HG02970 (cell line): ENCODE data around the gene CDK5RAP1.

Experiments used
- ATAC-seq: cut with Tn5 transposase; IDR thresholded peaks from one replicate; pipeline ENCODE4 v1.9.1; 2021; ENCODE audit warnings: mild to moderate bottlenecking, moderate library complexity, moderate number of reproducible peaks; ENCODE audit not compliant: unreplicated experiment, low FRiP score

Gene CDK5RAP1

GRCh38 chr20:33337531-33338165 is 63.7 kb downstream of the CDK5RAP1 start:
- ATAC-seq: no peak

DNA sequence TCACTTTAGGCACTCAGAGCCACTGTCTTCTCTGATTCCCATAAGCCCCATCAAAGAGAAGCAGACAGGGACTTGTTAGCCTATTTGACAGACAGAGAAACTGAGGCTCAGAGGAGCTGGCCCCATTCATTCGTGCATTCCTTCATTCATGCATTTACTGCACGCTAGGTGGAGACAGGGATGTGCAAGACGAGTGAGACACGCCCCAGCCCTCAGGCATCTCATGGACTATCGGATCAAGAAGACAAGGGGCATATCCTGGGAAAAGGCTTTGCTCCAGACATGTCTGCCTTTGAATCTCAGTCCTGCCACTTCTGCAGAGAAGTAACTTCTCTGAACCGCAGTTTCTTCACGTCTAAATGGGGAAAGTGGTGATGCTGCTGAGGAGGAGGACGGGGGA is 64.2 kb downstream of the CDK5RAP1 start:
- no peak for ATAC-seq

DNA sequence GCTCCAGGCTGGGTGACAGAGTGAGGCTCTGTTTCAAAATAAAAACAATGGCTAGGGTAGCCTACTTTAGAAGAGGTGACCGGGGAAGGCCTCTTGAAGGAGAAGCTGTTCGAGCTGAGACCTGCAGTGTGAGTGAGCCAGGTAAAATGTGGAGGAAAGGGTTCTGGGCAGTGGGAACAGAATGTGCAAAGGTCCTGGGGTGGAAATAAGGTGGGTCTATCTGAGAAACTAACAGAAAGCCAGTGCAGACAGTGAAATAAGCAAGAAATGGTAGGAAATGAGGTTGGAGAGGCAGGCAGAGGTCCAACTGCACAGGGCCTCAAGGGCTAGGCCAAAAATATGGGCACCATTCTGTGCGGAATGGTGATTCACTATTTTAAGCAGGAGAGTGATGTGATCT is 64.9 kb downstream of the CDK5RAP1 start:
- no peak for ATAC-seq

GRCh38 chr20:33334111-33334510 is 67.2 kb downstream of the CDK5RAP1 start:
- no peak for ATAC-seq

DNA sequence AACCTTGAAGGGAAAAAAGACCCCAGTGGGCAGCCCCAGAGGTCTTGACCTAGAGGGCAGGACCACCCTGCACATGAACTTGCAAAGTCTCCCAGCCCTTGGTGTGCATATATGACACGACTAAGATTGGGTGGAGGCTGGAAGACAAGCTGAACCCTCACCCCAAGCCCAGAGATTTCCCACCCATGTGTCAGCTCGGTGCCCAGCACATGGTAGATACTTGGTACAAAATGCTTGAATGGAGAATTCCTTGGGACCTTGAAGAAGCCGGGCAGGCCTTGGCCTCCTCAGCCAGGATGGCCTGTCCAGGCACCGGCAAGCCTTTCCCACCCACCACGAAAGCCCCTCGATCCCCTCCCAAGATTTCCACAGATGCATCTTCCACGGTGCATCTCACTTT is 67.7 kb downstream of the CDK5RAP1 start:
- no peak for ATAC-seq

DNA sequence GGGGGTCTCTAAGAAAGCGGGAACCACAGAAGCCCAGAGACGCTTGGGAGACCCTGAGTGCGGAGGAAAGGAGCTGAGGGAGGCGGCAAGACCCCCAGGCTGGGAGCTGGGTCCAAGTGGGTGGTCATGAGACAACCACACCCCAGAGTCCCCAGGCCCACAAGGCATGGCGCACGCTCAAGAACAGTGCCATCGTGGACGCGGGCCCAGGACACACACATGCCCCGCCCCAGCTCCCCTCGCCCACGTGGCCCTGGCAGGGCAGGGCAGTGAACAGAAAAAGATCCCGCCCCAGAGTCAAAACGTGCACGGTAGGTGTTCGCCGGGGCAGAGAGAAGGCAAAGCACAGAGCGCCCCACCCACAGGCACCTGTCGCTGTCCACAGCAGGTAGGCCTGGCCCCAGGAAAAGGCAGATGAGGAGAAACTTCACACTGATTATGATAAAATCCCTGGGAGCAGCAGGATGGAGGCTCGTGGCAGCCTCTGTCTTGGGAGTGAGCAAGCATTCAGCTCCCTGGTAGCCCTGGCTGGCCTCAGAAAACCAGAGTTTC is 68.3 kb downstream of the CDK5RAP1 start:
- no peak for ATAC-seq

DNA sequence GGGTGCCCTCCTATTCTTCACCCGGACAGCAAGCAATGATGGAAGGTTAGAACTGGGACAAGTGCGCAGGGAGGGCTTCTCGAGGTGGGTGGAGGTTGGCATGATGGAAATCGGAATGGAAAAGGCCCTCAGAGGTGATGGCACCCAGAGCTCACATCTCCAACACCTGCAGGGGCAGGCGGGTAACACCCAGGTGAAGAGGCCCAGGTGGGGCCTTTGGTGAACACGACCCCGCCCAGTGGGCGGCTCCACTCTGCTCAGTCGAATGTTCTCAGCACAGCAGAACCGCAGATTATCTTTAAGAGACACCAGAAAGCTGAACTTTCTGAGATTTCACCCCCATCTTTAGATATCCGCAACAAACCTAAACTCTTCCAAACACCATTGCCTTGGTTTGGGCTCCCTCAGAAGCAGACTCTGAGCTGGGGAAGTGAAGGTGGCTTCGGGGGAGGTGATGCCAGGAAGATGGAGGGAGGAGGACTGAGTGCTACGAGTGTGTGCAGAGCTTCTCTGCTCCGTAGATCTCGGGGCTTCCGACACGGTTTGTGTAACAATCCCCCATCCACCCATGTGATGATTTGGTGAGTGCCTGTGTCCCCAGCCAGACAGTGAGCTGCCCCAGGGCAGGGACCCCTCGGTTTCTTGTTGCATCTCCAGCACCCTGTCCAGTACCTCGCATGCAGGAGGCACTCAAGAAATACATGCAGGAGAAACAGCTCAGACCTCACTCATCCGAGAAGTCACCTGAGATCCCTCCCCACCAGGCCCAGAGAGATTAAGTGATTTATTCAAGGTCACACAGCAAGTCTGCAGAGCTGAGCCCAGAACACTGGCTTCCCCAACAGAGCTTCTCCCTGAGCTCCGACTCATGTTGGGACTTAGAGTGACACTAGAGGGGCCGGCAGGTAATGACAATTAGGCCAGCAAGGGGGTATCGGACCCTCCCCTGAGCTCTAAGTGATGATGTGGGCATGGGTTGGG is 72.9 kb downstream of the CDK5RAP1 start:
- ATAC-seq: no peak

DNA sequence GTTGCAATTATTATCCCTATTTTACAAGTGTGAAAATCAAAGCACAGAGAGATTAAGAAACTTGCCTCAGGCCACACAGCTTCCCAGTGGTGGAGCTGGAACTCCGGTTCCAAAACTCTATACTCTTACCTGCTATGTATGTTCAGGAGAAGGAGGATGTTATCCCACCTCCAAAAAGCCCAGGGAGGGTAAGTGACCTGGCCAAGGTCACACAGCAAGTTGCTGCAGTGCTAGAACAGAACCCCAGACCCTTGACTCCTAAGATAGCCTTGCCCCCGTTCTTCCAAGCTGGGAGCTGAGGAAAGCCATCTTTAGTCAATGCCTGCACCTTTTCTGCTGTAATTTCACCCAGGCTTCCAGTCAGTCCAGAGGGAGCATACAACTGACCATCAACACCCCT is 76.0 kb downstream of the CDK5RAP1 start:
- ATAC-seq: no peak

- ATAC-seq: no peak
Observed at GRCh38 chr20:33323236-33323635, 78.1 kb downstream of the CDK5RAP1 start.

- no peak for ATAC-seq
Observed at GRCh38 chr20:33322456-33322855, 78.9 kb downstream of the CDK5RAP1 start.

DNA sequence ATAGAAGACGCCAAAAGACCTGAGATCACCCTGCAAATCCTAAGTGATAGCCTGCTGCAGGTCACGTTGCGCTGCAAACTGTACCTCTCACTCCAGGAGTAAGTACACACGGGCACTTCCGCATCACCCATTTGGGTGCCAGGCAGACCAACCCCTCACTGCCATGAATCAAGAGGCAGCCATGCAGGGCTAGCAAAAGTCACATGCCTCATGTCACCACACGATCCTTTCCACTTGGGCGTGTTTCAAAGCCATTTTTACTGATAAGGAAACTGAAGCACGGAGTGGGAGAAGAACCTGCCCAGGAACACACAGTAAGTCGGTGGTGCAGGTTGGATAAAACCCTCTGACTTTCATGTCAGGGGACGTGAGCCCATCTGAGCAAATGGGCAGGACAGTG is 81.3 kb downstream of the CDK5RAP1 start:
- no peak for ATAC-seq

- no peak for ATAC-seq
Observed at GRCh38 chr20:33318096-33318429, 83.3 kb downstream of the CDK5RAP1 start.

- no peak for ATAC-seq
Observed at GRCh38 chr20:33317424-33318095, 83.8 kb downstream of the CDK5RAP1 start.

DNA sequence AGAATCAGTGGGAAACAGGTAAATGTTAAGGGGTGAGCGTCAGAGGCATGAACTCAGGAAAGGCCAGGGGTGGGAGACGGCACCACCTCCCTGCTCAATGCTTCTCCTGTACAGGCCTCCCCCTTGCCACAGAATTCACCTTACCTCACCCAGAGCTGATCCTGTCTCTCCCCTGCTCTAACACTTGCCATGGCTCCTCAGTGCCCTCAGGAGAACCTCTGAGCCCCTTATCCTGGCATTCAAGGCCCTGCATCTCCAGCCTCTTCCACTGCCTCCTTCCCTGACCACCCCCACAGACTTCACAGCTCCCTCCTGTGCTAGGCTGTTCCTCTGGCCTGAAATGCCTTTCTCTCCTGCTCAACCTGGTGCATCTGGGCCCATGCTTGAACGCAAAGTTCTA is 84.4 kb downstream of the CDK5RAP1 start:
- no peak for ATAC-seq

DNA sequence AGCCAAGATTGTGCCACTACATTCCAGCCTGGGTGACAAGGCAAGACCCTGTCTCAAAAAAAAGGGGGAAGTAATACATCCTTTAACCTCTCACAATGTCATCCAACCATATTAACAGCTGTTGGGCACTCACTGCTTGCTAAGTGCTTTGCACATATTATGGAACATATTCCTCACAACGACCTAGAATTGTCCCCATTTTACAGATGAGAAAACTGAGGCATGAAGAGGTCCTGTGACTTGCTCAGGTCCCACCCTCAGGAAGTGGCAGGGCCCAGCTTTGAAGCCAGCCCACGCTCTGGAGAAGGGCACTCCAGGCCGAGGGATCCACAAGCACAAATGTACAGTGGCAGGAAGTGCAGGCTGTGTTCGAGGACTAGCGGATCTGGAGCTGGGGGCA is 85.0 kb downstream of the CDK5RAP1 start:
- no peak for ATAC-seq

- ATAC-seq: no peak
Observed at GRCh38 chr20:33313686-33314314, 87.5 kb downstream of the CDK5RAP1 start.

- ATAC-seq: no peak
Observed at GRCh38 chr20:33312583-33312982, 88.7 kb downstream of the CDK5RAP1 start.

- ATAC-seq: no peak
Observed at GRCh38 chr20:33311996-33312395, 89.3 kb downstream of the CDK5RAP1 start.

GRCh38 chr20:33311011-33311410 is 90.3 kb downstream of the CDK5RAP1 start:
- ATAC-seq: no peak

DNA sequence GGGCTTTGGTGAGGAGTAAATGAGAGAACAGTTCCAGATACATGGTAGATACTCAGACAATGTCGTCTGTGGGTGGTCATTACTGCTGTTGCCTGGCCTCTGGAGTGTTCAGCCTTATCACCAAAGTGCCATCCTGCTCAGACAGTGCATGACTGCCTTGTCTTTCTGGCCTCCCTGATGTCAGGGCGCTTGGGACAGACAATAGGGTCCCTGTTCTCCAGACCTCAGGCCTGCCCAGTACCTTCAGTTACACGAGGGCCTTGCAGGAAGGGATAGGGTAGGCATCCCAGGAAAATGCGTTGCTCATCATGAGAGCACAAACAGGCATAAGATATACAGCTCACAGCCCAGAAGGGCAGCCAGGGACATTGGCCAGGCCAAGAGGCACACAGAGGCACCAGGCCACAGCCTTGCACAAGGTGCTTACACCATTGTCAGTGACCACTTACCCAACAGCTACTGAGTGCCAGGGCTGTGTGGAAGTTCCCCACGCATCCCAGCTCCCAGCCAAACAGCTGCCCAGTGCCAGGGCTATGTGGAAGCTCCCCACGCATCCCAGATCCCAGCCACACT is 90.9 kb downstream of the CDK5RAP1 start:
- ATAC-seq: no peak
